GM12878 (cell line): ENCODE measurements around the gene CD164L2. TPM values are rescaled to one million over a fixed set of nuclear protein-coding genes. Genes with fewer than 3 reads are reported as not detected.
"Not testable (repeated sequence)": the region's sequence is repeated elsewhere in the genome, so short reads cannot be mapped to it uniquely, and the experiment has no call there.

Experiments
- ATAC-seq: fragments of 200-7000 bp; cut with Tn5 transposase; 3 replicates; pipeline ENCODE4 v1.9.1; 2020; ENCODE audit warnings: mild to moderate bottlenecking, moderate library complexity
- Bru-seq: library from RNA; stranded (reverse); fragments of 400-500 nt; gene quantifications from one replicate; lab custom pipeline; 2021; lab: Mats Ljungman, UMichigan
- BruChase-seq, 2 experiments: library from RNA; stranded (reverse); fragments of 400-500 nt; gene quantifications; one replicate each; lab custom pipeline; 2021; lab: Mats Ljungman, UMichigan
- BruUV-seq: library from RNA; stranded (reverse); fragments of 400-500 nt; replicated peaks from 2 replicates; lab custom pipeline; 2021; lab: Mats Ljungman, UMichigan
- CTCF ChIA-PET: fragments of 300-600 bp; sonication (Branson Sonifier 250); formaldehyde crosslinking; extraction: SDS; loops from one replicate; lab custom pipeline; 2021; ENCODE audit warnings: inconsistent platforms; lab: Yijun Ruan, JAX
- POLR2A ChIA-PET: fragments of 350-600 bp; formaldehyde crosslinking; extraction: SDS; loops from one replicate; lab custom pipeline; 2021; ENCODE audit warnings: inconsistent platforms; lab: Charles Lee
- RAD21 ChIA-PET: fragments of 300-600 bp; sonication (Branson Sonifier 250); formaldehyde crosslinking; loops from one replicate; lab custom pipeline; 2023; ENCODE audit warnings: antibody characterized with exemption; ENCODE audit not compliant: unreplicated experiment; lab: Charles Lee
- SMC1A ChIA-PET: fragments of 300-600 bp; sonication (Branson Sonifier 250); formaldehyde crosslinking; loops from one replicate; lab custom pipeline; 2023; ENCODE audit not compliant: unreplicated experiment, uncharacterized antibody; lab: Charles Lee
- DNase-seq: peaks from one replicate; pipeline ENCODE4 v3.0.0-alpha.2; 2011; ENCODE audit warnings: low read depth, low spot score
- FAIRE-seq: peaks from 3 replicates; lab custom pipeline; 2011; peaks lifted over from hg19 to GRCh38; lab: Jason Lieb, UNC
- H2AFZ ChIP-seq: 2 replicates; pipeline ENCODE4 v1.6.0; 2011; ENCODE audit warnings: low read depth, low read length, control low read depth; ENCODE audit not compliant: control insufficient read depth
- H3K27ac ChIP-seq: 2 replicates; pipeline ENCODE4 v1.5.1; 2011; ENCODE audit warnings: control low read depth; ENCODE audit not compliant: control insufficient read depth, insufficient read depth
- H3K27me3 ChIP-seq, 2 experiments: replicated peaks in 1 of 2; 2 replicates each; pipeline versions ENCODE4 v1.6.0 to v1.6.1; 2011; ENCODE audit warnings: low read length in 1 of 2; ENCODE audit not compliant: control insufficient read depth in 2 of 2, insufficient read depth in 2 of 2
- H3K36me3 ChIP-seq, 2 experiments: 2 replicates each; pipeline ENCODE4 v1.5.1; 2011; ENCODE audit warnings: low read length in 1 of 2; ENCODE audit not compliant: control insufficient read depth in 2 of 2, insufficient read depth in 2 of 2
- H3K4me1 ChIP-seq: 2 replicates; pipeline ENCODE4 v1.6.1; 2011; ENCODE audit warnings: mild to moderate bottlenecking, low read length, moderate library complexity, mixed read lengths; ENCODE audit not compliant: control insufficient read depth, insufficient read depth
- H3K4me2 ChIP-seq: 2 replicates; pipeline ENCODE4 v1.6.0; 2011; ENCODE audit warnings: control low read depth; ENCODE audit not compliant: control insufficient read depth, insufficient read depth
- H3K4me3 ChIP-seq: fragments of 200-600 bp; sonication (generic); 2 replicates; pipeline ENCODE4 v1.5.1; 2016
- H3K79me2 ChIP-seq: 2 replicates; pipeline ENCODE4 v1.6.0; 2011; ENCODE audit warnings: low read length; ENCODE audit not compliant: control insufficient read depth, insufficient read depth
- H3K9ac ChIP-seq: 2 replicates; pipeline ENCODE4 v1.8.0; 2011; ENCODE audit warnings: low read length, control low read depth, mixed read lengths; ENCODE audit not compliant: control insufficient read depth, insufficient read depth
- H3K9me3 ChIP-seq: replicated peaks from 3 replicates; pipeline ENCODE4 v1.5.1; 2011; ENCODE audit warnings: mild to moderate bottlenecking, low read length; ENCODE audit not compliant: control insufficient read depth, insufficient read depth
- H4K20me1 ChIP-seq: 2 replicates; pipeline ENCODE4 v1.6.0; 2011; ENCODE audit not compliant: control insufficient read depth, insufficient read depth
- CBX5 ChIP-seq: sonication (generic); IDR thresholded peaks from 2 replicates; pipeline ENCODE4 v1.6.1; 2016; ENCODE audit warnings: low read depth, moderate library complexity, mild to moderate bottlenecking, inconsistent platforms
- ZNF24 ChIP-seq: fragments of 450-650 bp; IDR thresholded peaks from 2 replicates; pipeline ENCODE4 v1.6.1; 2017; ENCODE audit warnings: antibody characterized with exemption, mild to moderate bottlenecking
- WGBS: methylation state at CpG from one replicate; pipeline ENCODE4 v1.1.6; 2016; ENCODE audit warnings: low lambda C conversion rate; ENCODE audit not compliant: insufficient replicate concordance, insufficient coverage; ENCODE audit errors: missing lambda C conversion rate; 5-methylcytosine and 5-hydroxymethylcytosine counted together
- in situ Hi-C: fragments of 300-500 bp; cut with MboI; formaldehyde crosslinking; loops from 9 replicates; pipeline ENCODE4 v1.14.3; 2018; ENCODE audit warnings: mixed read lengths
- intact Hi-C: fragments of 100-400 bp; cut with micrococcal nuclease; formaldehyde crosslinking; loops from one replicate; pipeline ENCODE4 v1.14.2; 2022; ENCODE audit not compliant: unreplicated experiment
- long read RNA-seq, 2 experiments: library from polyadenylated mRNA; unstranded; transcript quantifications; one replicate each; pipeline ENCODE4 v2.0.0, GENCODE V29; 2019 to 2020
- polyA minus RNA-seq, 3 experiments: library from RNA; depleted of rRNA, polyadenylated mRNA; stranded (reverse); fragments of >200 nt; gene quantifications; 2 replicates each; pipeline ENCODE4 v1.2.3, GENCODE V29; 2011
- polyA plus RNA-seq, 11 experiments: library from polyadenylated mRNA; depleted of rRNA in 4 of 11; unstranded in 6 of 11; stranded (reverse) in 5 of 11; fragments of >200 nt; fragmentation: Nextera tagmentation in 4 of 11; fragmentation: Illumina TruSeq in 1 of 11; extraction: Ambion mirVana in 4 of 11; extraction: Trizol in 1 of 11; gene quantifications; 1 replicate in 1 of 11; 2 replicates in 10 of 11; pipeline versions ENCODE4 v1.2.1 to v1.2.3, GENCODE V29; 2011 to 2016; ENCODE audit warnings: inconsistent platforms in 2 of 11, missing spikeins in 2 of 11, low read depth in 1 of 11
- total RNA-seq, 4 experiments: library from RNA; depleted of rRNA in 3 of 4; stranded (reverse); fragments of >200 nt in 3 of 4; fragmentation: Illumina TruSeq in 1 of 4; extraction: Trizol in 1 of 4; gene quantifications; 2 replicates each; pipeline versions ENCODE4 v1.2.1 to v1.2.3, GENCODE V29; 2013 to 2021

CD164L2 gene
- not detected in 2 replicates for total RNA-seq (2013; cell fraction: nucleolus; rRNA removed)
- not detected in 2 replicates for total RNA-seq (2014; rRNA removed)
- not detected in 2 replicates for total RNA-seq (2014; rRNA removed; fragmentation: Illumina TruSeq; extraction: Trizol)
- not detected in 2 replicates for total RNA-seq (2021)
- polyA plus RNA-seq (2011; ENCODE audit: low read depth) = not detected
- polyA plus RNA-seq (2011; rRNA removed) = not detected in 2 replicates
- polyA plus RNA-seq (2011; cell fraction: cytosol; rRNA removed) = not detected in 2 replicates
- polyA plus RNA-seq (2011; cell fraction: nucleus; rRNA removed) = not detected in 2 replicates
- polyA plus RNA-seq (2012) = 0.07 TPM in 1 of 2 replicates, not detected in the other
- polyA plus RNA-seq (2014; fragmentation: Illumina TruSeq; extraction: Trizol) = not detected in 2 replicates
- not detected for polyA plus RNA-seq (2014; fragmentation: Nextera tagmentation; extraction: Ambion mirVana)
- polyA plus RNA-seq (2014; rRNA removed) = not detected in 2 replicates
- not detected for polyA plus RNA-seq (2016; fragmentation: Nextera tagmentation; extraction: Ambion mirVana)
- not detected in 2 replicates for polyA minus RNA-seq (2011; rRNA and poly(A)+ RNA removed)
- polyA minus RNA-seq (2011; cell fraction: cytosol; rRNA and poly(A)+ RNA removed) = not detected in 2 replicates
- polyA minus RNA-seq (2011; cell fraction: nucleus; rRNA and poly(A)+ RNA removed) = not detected in 2 replicates
- Bru-seq, nascent RNA = not detected
- not detected for BruChase-seq, experiment 1, labeled RNA remaining after a 6-hour chase
- percentile 13 among the genes with signal in this experiment for BruChase-seq, experiment 2, labeled RNA remaining after a 2-hour chase
- long read RNA-seq, experiment 1 = 0 reads
- long read RNA-seq, experiment 2 = 0 reads

- POLR2A ChIA-PET = no interaction called here
- Histone ChIP-seq H3K9me3 (no peaks in the 10 kb centered on the region), H3K4me2 (no peak within 1 kb of the TSS)
- DNase-seq (no peak), FAIRE-seq (no peak)
- TF ChIP-seq ZNF24 (no peak), CBX5 (no peak)
- TF ChIP-seq, all 136 proteins: peak for 0
- RAD21 ChIA-PET = interaction anchor here (1.5 kb wide), 1 partner anchor 18 kb away, joined by 5 read pairs; no protein-coding TSS in a partner anchor
- intact Hi-C loops = no loop called here
- no peak within 1 kb of the TSS for H3K4me3 ChIP-seq
- no peak within 1 kb of the TSS for H3K9ac ChIP-seq
- CTCF ChIA-PET = interaction anchor here (0.6 to 1.8 kb wide), 5 partner anchors 12 to 83 kb away, joined by 3 to 9 read pairs (median 4); no protein-coding TSS in a partner anchor
- H3K79me2 ChIP-seq = no peaks in the 10 kb centered on the region
- in situ Hi-C loops = no loop called here
- no peak within 1 kb of the TSS for H3K27ac ChIP-seq
- peaks cover 0 to 2% of the 10 kb centered on the region in 2 experiments; a peak in 2 of 4 replicates for H3K27me3 ChIP-seq
- peak; percentile 54; the same call in 2 of the 3 replicates for ATAC-seq
- no TSS peak for BruUV-seq
- SMC1A ChIA-PET = no interaction called here
- no peaks in the 10 kb centered on the region; the same call in 1 of the 2 replicates for H3K4me1 ChIP-seq
- no peaks in the 10 kb centered on the region for H3K36me3 ChIP-seq
- H4K20me1 ChIP-seq = no peaks in the 10 kb centered on the region
- no peak within 1 kb of the TSS for H2AFZ ChIP-seq
- WGBS = 72% methylated on average over 19 of the region's 43 CpGs
Measured at GRCh38 chr1:27383039-27383605, at the start of gene CD164L2. CD164L2 (minus strand) TSS chr1:27383333; CDS start chr1:27383239, 94 bp downstream.

- DNase-seq, H3K4me3 ChIP-seq, in situ Hi-C loops, H3K9ac ChIP-seq, ATAC-seq, H3K9me3 ChIP-seq, intact Hi-C loops, H4K20me1 ChIP-seq, H3K27me3 ChIP-seq, RAD21 ChIA-PET, H3K4me2 ChIP-seq, FAIRE-seq, H3K36me3 ChIP-seq, H2AFZ ChIP-seq, BruUV-seq: not testable (repeated sequence)
- 100% methylated on average over 1 of the region's 1 CpG for WGBS
- H3K27ac ChIP-seq = 0 out of 2 replicates have a peak overlapping the region, but pooled peaks have one; percentile 16
- peaks cover 92% of the 10 kb centered on the region for H3K79me2 ChIP-seq
- peaks cover 84% of the 10 kb centered on the region for H3K4me1 ChIP-seq
- SMC1A ChIA-PET = interaction anchor here (5.5 to 24.6 kb wide), 2 partner anchors 12 to 13 kb away, joined by 40 to 470 read pairs; no protein-coding TSS in a partner anchor
- POLR2A ChIA-PET = interaction anchor here (0.7 to 1.0 kb wide), 2 partner anchors 13 to 288 kb away, joined by 3 to 4 read pairs; no protein-coding TSS in a partner anchor
- CTCF ChIA-PET = interaction anchor here (15.8 kb wide), 1 partner anchor 10 kb away, joined by 240 read pairs; no protein-coding TSS in a partner anchor
Measured at GRCh38 chr1:27432725-27433124, 49.6 kb upstream of the CD164L2 start.
